Osteocyte (in vitro differentiated cells): ENCODE data around the gene IGFL1. TPM values are rescaled to one million over a fixed set of nuclear protein-coding genes. Genes with fewer than 3 reads are reported as not detected.
"Not testable (repeated sequence)": the region's sequence is repeated elsewhere in the genome, so short reads cannot be mapped to it uniquely, and the experiment has no call there.

Source experiments
- DNase-seq: peaks from one replicate; pipeline ENCODE4 v3.0.0; 2021; ENCODE audit warnings: mixed read lengths; ENCODE audit not compliant: unreplicated experiment; ENCODE audit errors: extremely low spot score
- H3K27ac Mint-ChIP-seq: one replicate; pipeline ENCODE4 v1.8.0; 2021; ENCODE audit warnings: mild to moderate bottlenecking, mixed read lengths; ENCODE audit not compliant: unreplicated experiment
- H3K27me3 Mint-ChIP-seq: one replicate; pipeline ENCODE4 v1.8.0; 2021; ENCODE audit warnings: mixed read lengths; ENCODE audit not compliant: unreplicated experiment
- H3K36me3 Mint-ChIP-seq: one replicate; pipeline ENCODE4 v1.8.0; 2021; ENCODE audit warnings: mixed read lengths; ENCODE audit not compliant: unreplicated experiment
- H3K4me1 Mint-ChIP-seq: one replicate; pipeline ENCODE4 v1.8.0; 2021; ENCODE audit warnings: mixed read lengths; ENCODE audit not compliant: unreplicated experiment
- H3K4me3 Mint-ChIP-seq: one replicate; pipeline ENCODE4 v1.8.0; 2021; ENCODE audit warnings: mild to moderate bottlenecking, moderate library complexity, mixed read lengths; ENCODE audit not compliant: unreplicated experiment
- H3K9me3 Mint-ChIP-seq: one replicate; pipeline ENCODE4 v1.8.0; 2021; ENCODE audit warnings: mixed read lengths; ENCODE audit not compliant: unreplicated experiment
- CTCF ChIP-seq: fragments of 200-600 bp; sonication (generic); IDR thresholded peaks from 2 replicates; pipeline ENCODE4 v1.5.0; 2021; ENCODE audit warnings: antibody characterized with exemption, mild to moderate bottlenecking, moderate library complexity
- long read RNA-seq: library from polyadenylated mRNA; unstranded; transcript quantifications from one replicate; pipeline ENCODE4 v2.0.0, GENCODE V29; 2021
- total RNA-seq: library from RNA; stranded (reverse); gene quantifications from 2 replicates; pipeline ENCODE4 v1.2.1, GENCODE V29; 2021

Gene IGFL1
- total RNA-seq: not detected in 2 replicates
- long read RNA-seq: 0 reads

DNA sequence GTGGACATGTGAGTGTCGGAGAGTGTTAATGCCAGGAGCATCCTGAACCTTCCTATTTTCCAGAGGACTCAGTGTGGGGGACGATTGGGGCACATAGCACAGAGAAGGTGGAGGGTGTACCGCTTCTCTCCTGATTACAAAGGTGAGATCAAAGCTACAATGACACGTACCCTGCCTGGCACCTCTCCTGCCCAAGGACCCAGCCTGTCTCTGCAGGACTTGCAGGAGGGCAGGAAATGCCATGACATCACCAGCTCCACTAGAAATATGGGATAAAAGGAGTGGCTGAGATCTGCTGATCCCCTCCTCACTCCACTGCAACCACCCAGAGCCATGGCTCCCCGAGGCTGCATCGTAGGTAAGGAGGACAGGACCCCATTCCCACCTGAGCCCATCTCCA, at the start of gene IGFL1:
IGFL1 (plus strand) TSS at position 301 of the 400 bp plus-strand sequence; CDS start at position 334, 33 bp downstream.
- TF ChIP-seq CTCF: no peak
- no peak within 1 kb of the TSS for H3K27ac Mint-ChIP-seq
- peaks cover 27% of the 10 kb centered on the region for H3K27me3 Mint-ChIP-seq
- H3K36me3 Mint-ChIP-seq: no peaks in the 10 kb centered on the region
- peaks cover 32% of the 10 kb centered on the region for H3K4me1 Mint-ChIP-seq
- no peaks in the 10 kb centered on the region for H3K9me3 Mint-ChIP-seq
- DNase-seq: no peak
- H3K4me3 Mint-ChIP-seq: no peak within 1 kb of the TSS

GRCh38 chr19:46180701-46181387, 48.7 kb upstream of the IGFL1 start:
- no peaks in the 10 kb centered on the region for H3K4me1 Mint-ChIP-seq
- H3K27me3 Mint-ChIP-seq: peaks cover 72% of the 10 kb centered on the region
- no peak overlapping the region for H3K27ac Mint-ChIP-seq
- no peak for TF ChIP-seq CTCF
- H3K36me3 Mint-ChIP-seq: no peaks in the 10 kb centered on the region
- H3K4me3 Mint-ChIP-seq: no peak overlapping the region
- no peaks in the 10 kb centered on the region for H3K9me3 Mint-ChIP-seq
- no peak for DNase-seq

GRCh38 chr19:46181388-46181779, 48.2 kb upstream of the IGFL1 start:
- Mint-ChIP-seq H3K27ac (no peak overlapping the region), H3K4me3 (no peak overlapping the region)
- no peak for TF ChIP-seq CTCF

GRCh38 chr19:46182476-46182875, 47.1 kb upstream of the IGFL1 start:
- peaks cover 72% of the 10 kb centered on the region for H3K27me3 Mint-ChIP-seq
- no peaks in the 10 kb centered on the region for H3K9me3 Mint-ChIP-seq
- no peaks in the 10 kb centered on the region for H3K4me1 Mint-ChIP-seq
- H3K36me3 Mint-ChIP-seq: no peaks in the 10 kb centered on the region
- no peak overlapping the region for H3K27ac Mint-ChIP-seq
- TF ChIP-seq CTCF: no peak
- DNase-seq: no peak
- no peak overlapping the region for H3K4me3 Mint-ChIP-seq

More at GRCh38 chr19:46181388-46181779, 48.2 kb upstream of the IGFL1 start:
- Mint-ChIP-seq H3K4me1 (no peaks in the 10 kb centered on the region), H3K27me3 (peaks cover 72% of the 10 kb centered on the region), H3K36me3 (no peaks in the 10 kb centered on the region), H3K9me3 (no peaks in the 10 kb centered on the region)
- no peak for DNase-seq

GRCh38 chr19:46184775-46185710, 44.5 kb upstream of the IGFL1 start:
- not testable (repeated sequence) for H3K9me3 Mint-ChIP-seq, H3K4me1 Mint-ChIP-seq, H3K27ac Mint-ChIP-seq

More at GRCh38 chr19:46184775-46185710, 44.5 kb upstream of the IGFL1 start:
- H3K4me3 Mint-ChIP-seq, DNase-seq, H3K36me3 Mint-ChIP-seq: not testable (repeated sequence)
- peaks cover 62% of the 10 kb centered on the region for H3K27me3 Mint-ChIP-seq
